Stimulated activated CD8-positive, alpha-beta memory T cell treated with anti-CD3 and anti-CD28 coated beads, Interleukin-4, amount 100 ng/mL, for 4 hours (primary cell): ENCODE measurements around the gene BRD7.
A peak's percentile ranks its signal among the peaks of the same experiment; 100 is the strongest.

ENCODE experiments used
- DNase-seq, 2 donors: peaks; one replicate each; pipeline ENCODE4 v3.0.0-alpha.2; 2020; ENCODE audit warnings: low read depth in 2 of 2, low spot score in 1 of 2

The BRD7 gene

DNA sequence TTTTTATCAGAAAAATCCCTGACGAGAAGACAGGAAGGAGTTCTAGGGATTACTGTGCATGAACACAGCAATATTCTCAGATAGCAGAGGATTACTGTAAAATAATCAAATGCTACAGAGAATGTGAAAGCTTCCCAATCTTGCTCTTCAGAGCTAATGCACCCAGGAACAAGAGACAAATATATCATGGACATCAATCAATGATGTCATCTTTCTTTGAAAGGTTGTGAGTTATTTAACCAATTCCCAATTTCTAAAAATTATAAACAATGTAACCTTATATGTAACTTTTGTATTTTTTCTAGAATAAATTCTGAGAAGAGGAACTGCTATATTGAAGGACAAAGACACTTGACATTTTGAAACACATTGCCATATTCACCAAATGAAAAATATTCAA, 46.5 kb downstream of the BRD7 start:
- no peak for DNase-seq

GRCh38 chr16:50320310-50320709, 48.5 kb downstream of the BRD7 start:
- no peak for DNase-seq

GRCh38 chr16:50318796-50319578, 49.8 kb downstream of the BRD7 start:
- DNase-seq: no peak

- DNase-seq: no peak
Observed at GRCh38 chr16:50316848-50317630, 51.7 kb downstream of the BRD7 start.

DNA sequence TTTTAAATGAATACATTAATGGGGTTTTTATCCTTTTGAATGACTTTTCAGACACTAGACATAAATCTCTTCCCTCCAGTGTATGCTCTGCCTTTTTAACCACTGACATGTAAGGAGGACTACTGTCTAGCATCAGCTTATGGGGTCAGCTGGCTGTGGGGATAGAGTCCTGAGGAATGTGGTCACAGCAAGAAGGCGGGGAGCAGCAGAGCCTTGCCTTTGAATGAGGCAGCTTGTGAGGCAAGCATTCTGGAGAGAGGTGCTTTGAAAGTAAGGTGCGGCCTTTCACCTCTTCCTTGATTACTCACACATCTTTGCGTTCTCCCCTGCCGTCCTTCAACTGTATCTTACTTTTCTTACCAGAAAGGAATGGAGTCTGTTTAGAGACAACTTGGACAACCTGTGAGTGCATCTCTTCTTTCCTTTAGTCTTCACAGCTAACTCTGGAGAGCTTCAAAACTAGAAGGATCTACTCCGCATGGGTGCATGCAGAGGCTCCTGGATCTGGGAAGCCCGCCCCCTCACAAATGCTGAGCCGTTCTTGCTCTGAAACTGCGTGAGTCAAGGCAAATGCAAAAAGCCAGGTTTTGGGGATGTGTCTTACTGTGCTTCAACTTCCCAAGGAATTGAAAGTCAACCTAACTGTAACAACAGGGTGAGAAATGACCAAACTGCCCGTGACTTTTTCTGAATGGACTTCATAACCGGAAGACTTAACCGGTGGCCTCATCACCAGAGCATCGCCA, 52.5 kb downstream of the BRD7 start:
- no peak for DNase-seq

- DNase-seq: no peak
Observed at GRCh38 chr16:50315346-50315997, 53.3 kb downstream of the BRD7 start.

DNA sequence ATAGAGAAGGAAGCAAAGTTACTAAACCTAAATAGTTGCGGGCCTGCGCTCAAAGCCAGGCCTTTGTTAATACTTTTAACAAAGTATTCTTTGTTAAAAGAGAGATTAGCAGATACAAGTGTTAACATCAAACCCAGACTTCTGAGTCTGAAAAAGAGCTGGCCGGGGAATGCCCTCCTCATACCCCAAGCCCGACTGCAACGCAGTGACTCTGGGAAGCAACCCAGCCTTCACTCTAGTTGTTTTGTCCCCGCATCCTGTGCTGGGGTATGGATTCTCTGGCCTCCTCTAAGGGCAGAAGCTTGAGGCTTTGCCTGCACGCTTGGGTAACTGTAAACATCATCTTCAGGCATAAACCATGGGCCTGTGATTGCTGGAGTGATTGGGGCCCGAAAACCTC, 54.1 kb downstream of the BRD7 start:
- DNase-seq: no peak

GRCh38 chr16:50313596-50314478, 55.0 kb downstream of the BRD7 start:
- DNase-seq: peak in 1 of 2 donors; percentile 31

DNA sequence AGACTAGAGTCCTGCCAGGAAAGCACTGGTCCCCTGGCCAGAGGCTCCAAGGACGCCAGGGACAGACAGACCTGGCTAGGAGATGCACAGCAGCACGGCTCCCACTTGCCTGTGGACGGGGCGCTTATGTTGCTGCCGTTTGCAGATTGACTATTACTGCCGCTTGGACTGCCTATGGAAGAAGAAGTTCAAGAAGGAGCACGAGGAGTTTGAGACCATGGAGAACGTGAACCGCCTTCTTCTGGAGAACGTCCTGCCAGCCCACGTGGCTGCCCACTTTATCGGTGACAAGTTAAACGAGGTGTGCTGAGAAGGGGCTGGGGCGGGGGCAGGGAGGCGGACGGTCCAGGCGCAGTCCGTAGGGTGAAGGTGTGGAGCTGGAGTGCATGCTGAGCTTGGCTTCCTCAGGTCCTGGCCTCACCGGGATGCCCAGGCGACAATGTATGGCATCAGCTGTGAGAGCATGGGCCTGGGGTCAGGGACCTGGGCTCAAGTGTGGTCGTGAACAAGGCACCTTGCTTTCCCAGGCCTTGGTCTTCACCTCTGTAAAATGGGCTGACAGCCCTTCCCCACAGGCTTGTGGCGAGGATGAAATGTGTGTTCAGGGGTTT, 56.8 kb downstream of the BRD7 start:
- no peak for DNase-seq

DNA sequence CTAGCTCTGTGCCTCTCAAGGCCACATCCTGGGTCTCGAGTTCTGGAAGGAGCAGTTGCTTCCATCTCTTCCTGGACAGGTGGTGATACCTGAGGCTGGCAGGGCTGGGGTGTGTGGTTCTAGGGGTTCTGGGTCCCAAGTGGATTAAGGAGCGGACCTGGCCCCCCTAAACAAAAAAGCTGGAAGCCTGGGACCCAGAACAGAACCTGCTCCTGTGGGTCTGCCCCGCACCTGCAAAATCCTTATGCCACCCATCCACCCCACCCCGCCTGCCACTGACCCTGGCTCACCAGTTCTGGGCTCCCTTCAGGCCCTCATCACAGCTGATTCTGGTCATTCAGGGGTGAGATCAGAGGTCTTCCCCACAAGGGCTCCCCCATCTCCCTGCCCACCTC, 57.7 kb downstream of the BRD7 start:
- DNase-seq: no peak

- DNase-seq: no peak
Observed at GRCh38 chr16:50310308-50311133, 58.3 kb downstream of the BRD7 start.

GRCh38 chr16:50309527-50310307, 59.1 kb downstream of the BRD7 start:
- DNase-seq: no peak

DNA sequence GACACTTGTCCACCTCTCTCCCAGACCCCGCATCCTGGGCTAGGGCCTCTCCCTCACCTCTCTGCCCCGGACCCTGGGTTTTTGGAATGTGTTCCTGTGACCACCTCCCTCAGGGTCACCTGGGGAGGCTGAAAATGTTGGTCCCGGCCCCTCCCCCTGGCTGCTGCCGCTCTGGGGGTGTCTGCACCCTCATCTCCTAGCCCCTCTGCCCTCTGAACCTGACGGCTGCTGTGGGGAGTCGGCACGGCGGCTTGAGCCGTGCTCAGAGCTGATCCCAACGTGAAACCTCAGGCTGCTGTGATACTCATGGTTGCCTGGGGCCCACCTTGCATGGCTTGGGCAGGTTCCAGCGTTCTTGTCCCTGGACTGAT, 59.6 kb downstream of the BRD7 start:
- DNase-seq: no peak

DNA sequence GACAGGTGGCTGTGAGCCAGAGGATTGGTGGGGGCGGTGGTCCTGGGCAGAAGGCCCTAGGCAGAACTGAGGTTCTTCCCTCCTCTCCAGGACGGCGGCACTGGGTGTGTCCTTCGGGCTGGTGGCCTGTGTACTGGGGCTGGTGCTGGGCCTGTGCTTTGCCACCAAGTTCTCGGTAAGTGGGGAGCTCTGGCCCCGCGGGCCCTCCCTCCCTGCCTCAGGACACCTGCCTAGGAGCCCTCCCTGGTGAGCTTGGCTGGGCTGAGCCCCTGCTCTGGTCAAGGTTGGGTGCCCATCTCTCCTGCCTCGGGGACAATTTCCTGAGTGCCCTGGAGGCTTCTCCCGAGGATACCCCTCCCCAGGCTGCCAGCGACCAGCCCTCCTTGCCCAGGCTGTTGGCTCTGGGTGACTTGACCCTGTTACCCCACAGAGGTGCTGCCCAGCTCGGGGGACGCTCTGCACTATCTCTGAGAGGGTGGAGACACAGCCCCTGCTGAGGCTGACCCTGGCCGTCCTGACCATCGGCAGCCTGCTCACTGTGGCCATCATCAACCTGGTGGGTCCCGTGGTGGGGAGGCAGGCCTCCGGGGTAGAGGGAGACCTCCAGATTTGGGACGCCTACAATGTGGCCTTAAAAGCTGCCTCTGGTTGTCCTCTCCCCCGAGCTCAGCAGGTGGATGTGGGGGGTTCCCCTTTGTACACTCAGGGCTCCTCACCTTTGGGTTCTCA, 60.4 kb downstream of the BRD7 start:
- DNase-seq: no peak

- DNase-seq: no peak
Observed at GRCh38 chr16:50306287-50306686, 62.5 kb downstream of the BRD7 start.

GRCh38 chr16:50305441-50306061, 63.2 kb downstream of the BRD7 start:
- no peak for DNase-seq
